ENCODE data around the gene TEAD2. TPM values are rescaled to one million over a fixed set of nuclear protein-coding genes. Genes with fewer than 3 reads are reported as not detected.

Gene TEAD2
- polyA plus RNA-seq (2012; ENCODE audit: insufficient read depth, insufficient read length): 0.75 TPM

DNA sequence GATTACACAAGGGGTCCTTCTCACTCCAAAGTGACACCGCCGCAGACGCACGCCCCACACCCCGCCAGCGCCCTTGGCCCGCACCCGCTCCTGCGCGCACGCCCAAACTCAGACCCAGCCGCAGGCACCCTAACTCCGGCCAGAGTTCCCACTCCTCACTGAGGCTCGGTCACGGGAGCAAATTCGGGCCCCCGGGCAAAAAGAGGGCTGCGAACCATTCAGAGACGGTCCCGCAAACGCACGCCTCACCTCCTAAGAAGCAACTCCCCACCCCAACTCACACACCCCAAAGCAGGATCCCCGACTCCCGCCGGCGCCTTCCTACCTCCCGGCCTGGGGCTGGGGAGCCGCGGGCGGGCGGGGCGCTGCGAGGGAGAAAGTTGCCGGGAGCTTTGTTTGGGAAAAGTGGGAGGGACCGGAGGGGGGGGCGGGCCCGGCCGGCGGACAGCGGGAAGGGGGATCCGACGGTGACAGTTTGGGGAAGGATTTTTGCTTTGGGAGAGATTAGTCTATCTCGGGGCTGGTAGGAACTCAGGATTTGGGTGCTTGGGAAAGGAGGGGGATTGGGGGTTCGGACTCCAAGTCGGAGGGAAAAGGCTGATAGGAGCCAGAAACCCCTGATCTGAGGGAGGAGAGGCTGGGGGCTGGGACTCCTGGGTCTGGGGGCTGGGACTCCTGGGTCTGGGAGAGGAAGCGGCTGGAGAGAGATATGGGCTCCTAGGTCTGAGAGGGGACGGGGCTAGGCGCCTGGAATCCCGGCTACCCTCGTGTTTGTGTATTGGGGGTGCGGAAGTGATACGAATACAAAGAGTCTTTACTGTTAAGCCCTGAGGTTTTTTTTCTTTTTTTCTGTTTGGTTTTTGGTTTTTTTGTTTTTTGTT lies at the start of gene TEAD2:
Gene TEAD2 (minus strand): TSS at position 369 of the 881 bp plus-strand sequence. CDS start 2,341 bp downstream, outside the sequence.
- H3K4me3 ChIP-seq (ENCODE audit: low read length): no peak within 1 kb of the TSS
- DNase-seq (ENCODE audit: low read depth, low spot score): no peak

DNA sequence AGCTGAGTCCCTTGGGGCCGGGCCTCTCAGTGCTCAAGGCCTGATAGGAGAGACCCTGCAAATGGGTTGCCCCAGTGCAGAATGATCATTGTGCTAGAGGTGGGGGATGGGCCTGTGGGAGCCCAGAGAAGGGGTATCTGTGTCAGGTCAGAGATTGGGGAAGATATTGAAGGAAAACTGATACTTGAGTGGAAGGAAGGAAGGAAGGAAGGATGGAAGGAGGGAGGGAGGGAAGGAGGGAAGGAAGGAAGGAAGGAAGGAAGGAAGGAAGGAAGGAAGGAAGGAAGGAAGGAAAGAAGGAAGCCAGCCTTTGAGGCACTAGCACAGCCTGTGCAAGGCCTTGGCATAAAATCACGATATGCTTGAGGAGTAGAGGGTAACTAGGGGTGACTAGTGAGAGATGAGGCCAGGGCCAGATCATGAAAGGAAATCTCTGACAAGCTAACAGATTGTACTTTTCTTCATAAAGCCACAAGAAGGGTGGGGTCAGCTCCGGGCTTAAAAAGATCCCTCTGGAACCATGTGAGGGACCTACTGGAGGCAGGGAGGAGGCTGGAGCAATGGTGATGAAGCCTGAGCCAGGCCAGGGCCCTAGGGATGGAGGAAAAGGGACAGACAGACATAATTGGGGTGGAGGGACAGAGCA lies 49.6 kb upstream of the TEAD2 start:
- no peak overlapping the region for H3K4me3 ChIP-seq (ENCODE audit: low read length)
- no peak for DNase-seq (ENCODE audit: low read depth, low spot score)

DNA sequence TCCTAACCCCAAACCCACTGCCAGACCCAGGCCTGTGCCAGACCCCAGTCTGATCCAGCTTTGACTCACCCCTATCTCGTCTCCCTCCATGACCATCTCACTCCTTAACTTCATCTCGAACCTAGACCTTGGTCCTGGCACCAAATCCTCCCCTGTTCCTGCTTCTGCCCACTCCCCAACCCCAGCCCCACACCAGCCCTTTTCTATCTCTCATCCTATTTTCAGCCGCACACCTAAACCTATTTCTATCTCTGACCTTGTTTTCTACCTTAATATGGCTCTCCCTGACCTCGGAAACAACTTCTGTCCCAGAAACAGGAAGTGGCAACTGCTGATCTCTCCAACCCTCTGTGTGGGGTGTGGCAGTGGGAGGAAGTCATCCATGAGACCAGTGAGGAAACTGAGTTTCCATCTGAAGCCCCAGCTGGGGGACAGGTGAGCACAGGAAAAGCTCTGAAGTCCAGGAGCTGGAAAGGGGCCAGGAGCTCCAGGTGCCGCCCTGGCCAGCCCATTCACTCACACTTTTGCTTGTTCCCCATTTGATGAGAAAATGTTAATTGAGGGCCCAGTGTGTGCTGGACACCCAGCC lies 47.3 kb upstream of the TEAD2 start:
- H3K4me3 ChIP-seq (ENCODE audit: low read length): peak overlapping the region; percentile 33
- DNase-seq (ENCODE audit: low read depth, low spot score): peak; percentile 69

DNA sequence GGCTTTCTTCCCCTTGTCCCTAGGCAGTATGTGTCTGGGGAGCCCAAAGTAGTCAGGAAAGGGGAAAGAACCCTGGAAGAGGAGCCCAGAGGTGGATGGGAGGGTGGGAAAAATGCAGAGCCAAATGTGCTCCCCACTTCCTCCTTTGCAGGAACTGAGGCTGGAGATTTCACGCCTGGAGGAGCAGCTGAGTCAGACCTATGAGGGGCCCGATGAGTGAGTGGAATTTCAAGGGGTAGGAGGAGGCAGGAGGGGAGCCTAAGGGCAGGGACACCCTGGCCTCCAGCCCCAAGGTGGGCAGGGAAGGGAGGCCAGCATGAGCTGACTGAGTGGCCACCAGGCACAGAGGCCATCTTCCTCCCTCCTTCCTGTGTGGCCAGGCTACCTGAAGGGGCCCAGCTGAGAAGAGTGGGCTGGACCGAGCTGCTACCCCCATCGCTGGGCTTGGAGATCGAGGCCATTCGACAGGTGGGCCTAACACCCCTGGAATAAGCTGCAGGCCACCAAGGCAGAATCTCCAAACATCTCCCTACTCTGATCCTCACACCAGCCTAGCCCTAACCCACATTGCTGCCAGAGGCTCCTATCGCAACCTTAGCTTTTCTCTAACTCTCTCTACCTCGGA lies 46.7 kb upstream of the TEAD2 start:
- DNase-seq (ENCODE audit: low read depth, low spot score): no peak
- H3K4me3 ChIP-seq (ENCODE audit: low read length): peak overlapping the region; percentile 33

DNA sequence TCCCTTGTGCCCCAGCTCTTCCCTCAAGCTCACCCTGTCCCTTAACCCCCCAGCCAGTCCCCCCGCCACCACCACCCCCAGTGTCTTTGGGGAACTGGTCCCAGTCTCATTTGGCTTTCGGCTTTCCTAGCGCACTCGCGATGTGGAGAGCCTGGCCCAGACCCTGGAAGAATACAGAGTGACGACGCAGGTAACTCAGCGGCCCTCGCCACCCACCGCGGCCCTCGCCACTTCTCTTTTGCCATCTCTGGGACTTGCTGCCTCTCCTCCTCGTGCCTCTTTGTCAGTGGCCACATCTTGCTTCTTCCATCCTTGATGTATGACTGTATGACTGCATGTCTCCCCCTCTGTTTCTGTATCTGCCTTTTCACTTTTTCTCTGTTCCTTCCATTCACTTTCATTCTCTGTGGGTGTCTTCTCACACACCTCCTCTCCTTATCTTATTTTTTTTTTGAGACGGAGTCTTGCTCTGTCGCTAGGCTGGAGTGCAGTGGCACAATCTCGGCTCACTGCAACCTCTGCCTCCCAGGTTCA lies 45.3 kb upstream of the TEAD2 start:
- H3K4me3 ChIP-seq (ENCODE audit: low read length): no peak overlapping the region
- no peak for DNase-seq (ENCODE audit: low read depth, low spot score)

DNA sequence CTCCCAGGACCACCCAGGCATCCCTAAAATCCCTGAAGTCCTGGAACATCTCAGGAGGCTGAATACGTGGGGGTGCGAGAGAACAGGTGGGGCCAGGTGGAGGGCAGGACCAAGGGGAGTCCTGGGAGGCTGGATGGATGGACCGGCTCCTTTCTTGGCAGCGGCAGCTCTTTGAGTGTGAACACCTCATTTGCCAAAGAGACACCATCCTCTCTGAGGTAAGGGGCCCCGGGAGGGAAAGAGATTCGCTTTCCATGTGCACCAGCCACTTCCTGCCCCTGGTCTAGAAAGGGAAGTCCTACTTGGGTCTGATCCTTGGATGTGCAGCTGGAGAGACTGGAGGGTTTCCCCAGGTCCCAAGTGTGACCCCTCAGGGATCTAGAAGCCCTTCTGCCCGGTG lies 44.9 kb upstream of the TEAD2 start:
- no peak for DNase-seq (ENCODE audit: low read depth, low spot score)
- H3K4me3 ChIP-seq (ENCODE audit: low read length): no peak overlapping the region

DNA sequence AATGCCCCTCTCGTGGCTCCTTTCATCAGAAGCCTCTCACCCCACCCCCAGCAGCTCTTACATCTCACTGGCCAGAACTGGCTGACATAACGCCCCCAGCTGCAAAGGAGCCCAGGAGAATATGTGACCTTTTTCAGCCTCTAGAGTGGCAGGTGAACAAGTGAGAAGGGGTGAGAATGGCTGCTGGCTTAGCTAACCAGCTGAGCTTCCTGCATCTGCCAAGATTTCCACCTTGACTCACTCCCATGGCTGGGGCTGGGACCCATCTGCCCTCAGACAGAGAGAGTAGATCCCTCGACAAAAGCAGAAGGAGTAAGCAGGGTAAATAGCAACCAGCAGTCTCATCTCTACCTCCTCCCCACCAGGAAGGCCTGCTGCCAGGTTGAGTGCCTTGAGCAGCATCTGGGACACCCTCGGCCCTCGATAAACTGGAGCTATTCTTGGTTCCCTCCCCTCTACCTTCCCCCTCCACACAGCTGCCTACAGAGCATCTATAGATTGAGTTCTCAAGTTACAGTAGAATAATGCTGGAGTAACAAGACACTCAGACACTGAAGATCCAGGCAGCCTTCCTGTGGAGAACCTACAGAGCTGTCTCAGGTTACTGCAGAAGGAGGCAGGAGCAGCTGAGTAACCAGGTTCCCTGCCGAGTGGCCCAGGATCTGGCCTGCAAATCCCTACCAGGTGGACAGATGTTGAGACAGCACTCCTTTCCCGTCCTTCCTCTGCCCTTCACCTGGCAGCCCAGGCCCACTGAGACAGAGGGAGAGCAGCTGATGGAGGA lies 41.4 kb upstream of the TEAD2 start:
- H3K4me3 ChIP-seq (ENCODE audit: low read length): no peak overlapping the region
- no peak for DNase-seq (ENCODE audit: low read depth, low spot score)

DNA sequence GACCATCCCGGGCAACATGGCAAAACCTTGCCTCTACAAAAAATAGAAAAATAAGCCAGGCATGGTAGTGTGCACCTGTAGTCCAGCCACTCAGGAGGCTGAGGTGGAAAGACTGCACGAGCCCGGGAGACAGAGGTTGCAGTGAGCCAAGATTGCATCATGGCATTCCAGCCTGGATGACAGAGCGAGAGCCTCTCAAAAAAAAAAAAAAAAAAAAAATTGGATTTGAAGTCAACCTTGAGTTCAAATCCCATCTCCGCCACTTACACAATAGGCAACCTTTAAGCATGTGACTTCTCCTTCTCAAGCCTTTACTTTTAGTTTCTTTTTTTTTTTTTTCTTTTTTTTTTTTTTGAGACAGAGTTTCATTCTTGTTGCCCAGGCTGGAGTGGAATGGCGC lies 37.8 kb upstream of the TEAD2 start:
- no peak for DNase-seq (ENCODE audit: low read depth, low spot score)

DNA sequence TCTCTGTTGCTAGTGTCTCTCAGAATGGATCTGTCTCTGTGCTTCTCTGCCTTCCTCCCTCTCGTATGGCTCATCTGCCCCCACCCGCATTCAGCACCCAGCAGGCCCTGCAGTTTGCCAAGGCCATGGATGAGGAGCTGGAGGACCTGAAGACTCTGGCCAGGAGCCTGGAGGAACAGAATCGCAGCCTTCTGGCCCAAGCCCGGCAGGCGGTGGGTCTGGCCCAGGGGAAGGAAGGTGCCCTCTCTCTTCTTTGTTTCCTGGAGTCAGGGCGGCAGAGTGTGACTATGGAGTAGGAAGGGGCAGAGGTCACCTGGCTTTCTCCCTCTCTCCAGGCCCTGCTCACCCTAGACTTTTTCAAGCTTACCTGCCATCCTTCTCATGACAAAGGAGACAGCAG lies 36.7 kb upstream of the TEAD2 start:
- no peak overlapping the region for H3K4me3 ChIP-seq (ENCODE audit: low read length)

More for the DNA sequence above, 37.8 kb upstream of the TEAD2 start:
- H3K4me3 ChIP-seq (ENCODE audit: low read length): no peak overlapping the region

DNA sequence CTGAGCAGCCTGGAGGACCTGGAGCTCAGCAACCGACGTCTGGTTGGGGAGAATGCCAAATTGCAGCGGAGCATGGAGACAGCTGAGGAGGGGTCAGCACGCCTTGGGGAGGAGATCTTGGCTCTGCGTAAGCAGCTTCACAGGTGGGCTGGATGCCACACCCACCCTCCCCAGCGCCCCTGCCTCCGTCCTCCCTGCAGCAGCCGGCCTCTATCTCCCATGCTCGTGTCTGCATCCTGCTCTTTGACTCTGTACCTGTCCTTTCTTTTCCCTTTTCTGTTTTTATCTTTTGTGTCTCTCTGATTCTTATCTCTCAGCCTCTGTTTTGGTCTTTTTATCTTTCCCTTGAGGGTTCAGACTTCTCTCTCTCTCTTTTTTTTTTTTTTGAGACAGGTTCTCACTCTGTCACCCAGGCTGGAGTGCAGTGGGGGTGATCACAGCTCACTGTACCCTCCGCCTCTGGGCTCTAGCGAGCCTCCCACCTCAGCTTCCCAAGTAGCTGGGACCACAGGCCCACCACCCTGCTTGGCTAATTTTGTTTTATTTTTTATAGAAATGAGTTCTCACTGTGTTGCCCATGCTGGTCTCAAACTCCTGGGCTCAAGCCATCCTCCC lies 35.9 kb upstream of the TEAD2 start:
- DNase-seq (ENCODE audit: low read depth, low spot score): peak; percentile 60

More for the DNA sequence above, 36.7 kb upstream of the TEAD2 start:
- no peak for DNase-seq (ENCODE audit: low read depth, low spot score)

DNA sequence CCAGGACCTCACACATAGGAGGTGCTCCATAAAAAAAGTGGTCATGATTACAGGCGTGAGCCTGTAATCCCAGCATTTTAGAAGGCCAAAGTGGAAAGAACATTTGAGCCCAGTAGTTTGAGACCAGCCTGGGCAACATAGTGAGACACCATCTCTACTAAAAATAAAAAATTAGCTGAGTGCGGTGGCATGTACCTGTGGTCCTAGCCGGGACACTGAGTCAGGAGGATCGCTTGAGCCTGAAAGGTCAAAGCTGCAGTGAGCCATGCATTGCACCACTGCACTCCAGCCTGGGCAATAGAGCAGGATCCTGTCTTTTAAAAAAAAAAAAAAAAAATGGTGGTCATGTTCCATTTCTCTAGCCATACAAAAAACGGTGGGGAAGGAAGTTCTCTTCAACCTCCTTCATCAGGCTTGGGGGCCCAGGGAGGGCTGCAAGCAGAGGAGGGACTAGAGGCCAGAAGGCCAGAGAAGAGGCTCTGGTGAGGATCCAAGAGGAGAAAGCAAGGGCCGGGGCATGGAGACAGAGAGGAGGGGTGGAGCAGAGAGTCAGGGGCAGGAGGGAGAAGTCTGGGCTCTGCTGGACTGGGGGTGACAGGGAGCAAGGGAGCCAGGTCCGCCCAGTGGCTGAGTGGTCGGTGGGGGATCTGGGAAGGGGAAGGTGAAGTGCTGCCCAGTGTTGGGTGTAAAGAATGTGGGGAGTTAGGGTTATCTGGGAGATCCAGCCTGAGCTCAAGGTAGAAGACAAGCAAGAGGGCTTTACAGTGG lies 34.7 kb upstream of the TEAD2 start:
- H3K4me3 ChIP-seq (ENCODE audit: low read length): no peak overlapping the region
- no peak for DNase-seq (ENCODE audit: low read depth, low spot score)

More for the DNA sequence above, 35.9 kb upstream of the TEAD2 start:
- no peak overlapping the region for H3K4me3 ChIP-seq (ENCODE audit: low read length)

DNA sequence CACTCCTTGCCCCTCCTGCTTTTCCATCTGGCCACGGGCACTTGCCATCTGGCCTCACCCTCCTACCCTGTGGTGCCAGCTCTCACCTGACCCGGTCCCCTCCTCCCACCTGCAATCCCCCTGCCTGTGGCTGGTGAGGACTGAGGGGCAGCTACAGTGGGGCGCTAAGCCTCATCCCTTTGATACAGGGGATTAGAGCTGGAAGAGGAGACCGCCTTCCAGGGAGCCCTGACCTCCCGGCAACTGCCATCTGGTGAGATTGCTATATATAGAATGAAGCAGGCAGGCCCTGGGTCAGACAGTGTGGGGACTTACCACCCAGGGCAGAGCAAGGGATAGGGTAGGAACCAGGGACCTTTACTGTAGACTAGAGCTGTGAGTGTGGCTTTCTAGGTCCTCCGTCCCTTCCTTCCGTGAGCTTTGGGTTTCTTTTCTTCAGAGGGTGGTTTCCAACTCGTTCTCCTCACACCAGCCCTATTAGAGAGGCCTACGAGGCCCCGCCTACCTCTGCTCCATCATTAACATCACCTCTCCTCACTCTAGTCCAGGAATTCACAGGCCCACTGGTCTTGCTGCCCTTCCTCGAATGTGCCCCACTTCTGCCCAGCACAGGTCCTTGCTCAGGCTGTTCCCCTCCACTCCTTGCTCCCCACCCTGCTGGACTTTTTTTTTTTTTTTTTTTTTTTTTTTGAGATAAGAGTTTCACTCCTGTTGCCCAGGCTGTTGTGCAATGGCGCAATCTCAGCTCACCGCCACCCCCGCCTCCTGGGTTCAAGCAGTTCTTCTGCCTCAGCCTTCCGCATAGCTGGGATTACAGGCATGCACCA lies 33.6 kb upstream of the TEAD2 start:
- no peak overlapping the region for H3K4me3 ChIP-seq (ENCODE audit: low read length)
- no peak for DNase-seq (ENCODE audit: low read depth, low spot score)

DNA sequence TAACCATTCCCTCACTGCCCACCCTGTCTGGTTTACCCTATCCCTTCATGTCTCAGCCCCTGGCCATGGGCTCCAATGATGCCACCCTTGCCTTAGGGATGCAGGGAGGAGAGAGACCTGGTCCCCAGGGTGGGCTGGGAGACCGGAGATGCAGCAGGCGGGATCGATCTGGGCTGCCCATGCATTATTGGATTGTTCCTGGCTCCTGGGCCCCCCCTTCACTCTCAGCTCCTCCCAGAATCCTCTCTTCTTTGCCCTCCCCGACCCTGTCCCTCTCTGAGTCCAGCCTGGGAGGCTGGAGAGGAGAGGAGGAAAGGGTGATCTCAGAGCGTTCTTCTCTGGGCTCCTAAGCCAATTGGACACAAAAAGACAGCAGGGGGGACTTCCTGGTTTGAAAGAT lies 31.7 kb upstream of the TEAD2 start:
- DNase-seq (ENCODE audit: low read depth, low spot score): no peak
- H3K4me3 ChIP-seq (ENCODE audit: low read length): no peak overlapping the region

DNA sequence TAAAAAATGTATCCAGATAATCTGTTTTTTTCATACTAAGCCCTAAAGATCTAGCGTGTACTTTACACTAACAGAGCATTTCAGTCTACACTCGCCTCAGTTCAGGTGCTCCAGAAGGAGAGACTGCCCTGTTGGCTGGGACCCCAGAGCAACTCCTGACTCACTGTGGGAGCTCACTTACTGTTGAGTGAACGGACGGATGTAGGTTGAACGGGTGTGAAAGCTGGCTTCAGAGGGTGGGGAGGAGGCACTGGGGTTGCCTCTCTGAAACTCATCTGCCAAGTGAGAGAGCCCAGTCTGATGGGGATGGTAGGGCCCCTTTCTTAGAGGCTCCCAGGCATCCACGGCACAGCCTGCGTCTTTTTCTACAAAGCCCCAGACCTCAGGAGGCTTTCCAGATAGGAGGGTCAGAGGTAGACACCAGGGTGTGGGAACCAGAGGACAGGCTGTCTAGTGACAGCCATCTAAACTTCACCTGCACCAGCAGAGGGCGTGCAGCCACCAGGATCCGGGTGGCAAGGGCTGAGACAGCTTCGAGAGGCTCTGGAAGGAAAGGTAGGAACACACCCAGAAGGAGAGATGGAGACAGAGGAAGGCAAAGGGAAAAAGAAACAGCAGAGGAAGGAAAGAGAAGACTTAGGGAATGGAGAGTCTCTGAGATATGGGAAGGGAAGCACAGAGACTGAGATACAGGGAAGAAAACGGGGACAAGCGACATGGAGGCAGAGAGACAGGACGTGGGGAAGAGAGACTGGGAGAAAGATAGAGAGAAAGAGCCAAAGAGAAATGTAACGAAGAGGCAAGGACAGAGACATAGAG lies 29.6 kb upstream of the TEAD2 start:
- DNase-seq (ENCODE audit: low read depth, low spot score): peak; percentile 66
- H3K4me3 ChIP-seq (ENCODE audit: low read length): no peak overlapping the region

DNA sequence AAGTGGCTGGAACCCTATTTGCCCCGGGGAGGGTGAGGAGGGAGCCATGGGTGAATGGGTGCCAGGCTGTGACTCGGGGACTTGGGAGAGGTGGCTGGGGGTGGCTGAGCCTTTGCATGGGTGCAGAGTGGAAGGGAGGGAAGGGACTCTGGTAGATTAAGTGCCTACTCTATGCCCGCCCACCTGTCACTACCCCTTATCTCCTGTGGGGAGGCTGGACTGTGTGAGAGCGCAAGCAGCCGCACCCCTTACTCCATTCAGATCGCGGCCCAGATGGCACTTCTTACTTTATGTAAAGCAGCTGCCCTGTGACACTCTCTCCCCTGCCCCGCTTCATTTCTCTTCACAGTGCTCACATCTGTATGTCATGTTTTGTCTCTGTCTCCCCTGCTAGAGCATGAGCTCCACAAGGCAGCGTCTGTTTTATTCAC lies 28.7 kb upstream of the TEAD2 start:
- no peak for DNase-seq (ENCODE audit: low read depth, low spot score)
- no peak overlapping the region for H3K4me3 ChIP-seq (ENCODE audit: low read length)

Data from Jurkat, Clone E6-1 (cell line).